HepG2 (cell line): ENCODE data around the gene CHKB. TPM values are rescaled to one million over a fixed set of nuclear protein-coding genes. Genes with fewer than 3 reads are reported as not detected.
A peak's percentile ranks its signal among the peaks of the same experiment; 100 is the strongest.

Source experiments
- FOXC1 ChIP-seq: sonication (generic); formaldehyde crosslinking; IDR thresholded peaks from 2 replicates; pipeline ENCODE4 v1.8.0; 2022; ENCODE audit warnings: mild to moderate bottlenecking, missing genetic modification reagents, borderline replicate concordance
- HOXA9 ChIP-seq: sonication (generic); formaldehyde crosslinking; IDR thresholded peaks from 2 replicates; pipeline ENCODE4 v1.8.1; 2022; ENCODE audit warnings: missing genetic modification reagents, mild to moderate bottlenecking, moderate library complexity, borderline replicate concordance
- KLF6 ChIP-seq: IDR thresholded peaks from 2 replicates; pipeline ENCODE4 v1.8.0; 2016; ENCODE audit warnings: missing biosample characterization, missing genetic modification reagents
- NCOA2 ChIP-seq: sonication (generic); formaldehyde crosslinking; IDR thresholded peaks from 2 replicates; pipeline ENCODE4 v1.8.0; 2022; ENCODE audit warnings: inconsistent platforms
- ZFAT ChIP-seq: sonication (generic); formaldehyde crosslinking; conservative IDR thresholded peaks from 2 replicates; pipeline ENCODE4 v1.8.1; 2023; ENCODE audit warnings: missing genetic modification reagents, inconsistent platforms
- ZMYM3 ChIP-seq: sonication (generic); formaldehyde crosslinking; IDR thresholded peaks from 2 replicates; pipeline ENCODE4 v1.5.1; 2020; ENCODE audit warnings: mild to moderate bottlenecking, missing genetic modification reagents
- ZNF124 ChIP-seq: sonication (generic); formaldehyde crosslinking; IDR thresholded peaks from 2 replicates; pipeline ENCODE4 v1.4.0; 2020; ENCODE audit warnings: missing genetic modification reagents
- ZNF142 ChIP-seq: sonication (generic); formaldehyde crosslinking; IDR thresholded peaks from 2 replicates; pipeline ENCODE4 v1.4.0; 2020; ENCODE audit warnings: missing genetic modification reagents
- ZNF274 ChIP-seq: sonication (generic); formaldehyde crosslinking; IDR thresholded peaks from 2 replicates; pipeline ENCODE4 v1.5.1; 2020; ENCODE audit warnings: mild to moderate bottlenecking, missing genetic modification reagents
- ZNF484 ChIP-seq: sonication (generic); formaldehyde crosslinking; IDR thresholded peaks from 2 replicates; pipeline ENCODE4 v1.5.1; 2020; ENCODE audit warnings: mild to moderate bottlenecking, low read depth, missing genetic modification reagents, borderline replicate concordance
- ZNF546 ChIP-seq: sonication (generic); formaldehyde crosslinking; conservative IDR thresholded peaks from 2 replicates; pipeline ENCODE4 v1.8.1; 2023; ENCODE audit warnings: mild to moderate bottlenecking, missing genetic modification reagents
- ZNF616 ChIP-seq: sonication (generic); formaldehyde crosslinking; IDR thresholded peaks from 2 replicates; pipeline ENCODE4 v1.5.0; 2020; ENCODE audit warnings: low read depth, mild to moderate bottlenecking, missing genetic modification reagents
- ZNF629 ChIP-seq: sonication (generic); formaldehyde crosslinking; conservative IDR thresholded peaks from 2 replicates; pipeline ENCODE4 v1.5.0; 2020; ENCODE audit warnings: missing genetic modification reagents
- ZNF724P ChIP-seq: sonication (generic); formaldehyde crosslinking; IDR thresholded peaks from 2 replicates; pipeline ENCODE4 v1.8.0; 2022; ENCODE audit warnings: missing genetic modification reagents, borderline replicate concordance
- ZNF792 ChIP-seq: IDR thresholded peaks from 2 replicates; pipeline ENCODE4 v1.6.1; 2016
- polyA plus RNA-seq, 8 experiments: library from polyadenylated mRNA; depleted of rRNA in 3 of 8; stranded (reverse) in 7 of 8; unstranded in 1 of 8; fragments of >200 nt; fragmentation: Illumina TruSeq in 4 of 8; extraction: Trizol in 4 of 8; gene quantifications; 2 replicates each; pipeline versions ENCODE4 v1.2.1 to v1.2.3, GENCODE V29; 2011 to 2016; ENCODE audit warnings: low read depth in 4 of 8, missing spikeins in 1 of 8, mixed read lengths in 1 of 8; ENCODE audit not compliant: insufficient read depth in 1 of 8
- total RNA-seq, 5 experiments: library from RNA; depleted of rRNA; stranded (reverse); fragments of >200 nt; fragmentation: Illumina TruSeq; extraction: Trizol; gene quantifications; 2 replicates each; pipeline ENCODE4 v1.2.3, GENCODE V29; 2016; ENCODE audit warnings: low read depth in 1 of 5
- TF ChIP-seq, protein P1 (sequence below): IDR thresholded peaks from 2 replicates; pipeline ENCODE4 v1.6.1; 2012; ENCODE audit warnings: inconsistent platforms
- TF ChIP-seq, protein P2 (sequence below): sonication (generic); formaldehyde crosslinking; IDR thresholded peaks from 2 replicates; pipeline ENCODE4 v1.5.0; 2020; ENCODE audit warnings: missing genetic modification reagents
- TF ChIP-seq, protein P3 (sequence below): IDR thresholded peaks from 2 replicates; pipeline ENCODE4 v1.6.1; 2016; ENCODE audit warnings: missing compliant biosample characterization, missing genetic modification reagents, borderline replicate concordance
- TF ChIP-seq, protein P4 (sequence below): sonication (generic); formaldehyde crosslinking; IDR thresholded peaks from 2 replicates; pipeline ENCODE4 v1.4.0; 2020; ENCODE audit warnings: missing genetic modification reagents, borderline replicate concordance

The CHKB gene
- total and polyA plus RNA-seq, 2 of the 13 experiments (the other 11 are each of a cell fraction or from before 2014, with no cell fraction given): 24.5 to 42.7 TPM

- TF ChIP-seq ZNF616 (CRISPR knock-in tag) (no peak), ZNF124 (0 out of 2 replicates have a peak, but pooled peaks have one; percentile 15), FOXC1 (CRISPR knock-in tag) (peak; percentile 71; the same call in 1 of the 2 replicates), ZNF274 (CRISPR knock-in tag) (no peak), ZNF546 (CRISPR knock-in tag) (no peak), ZNF629 (CRISPR knock-in tag) (no peak), HOXA9 (CRISPR knock-in tag) (no peak), KLF6 (CRISPR knock-in tag) (no peak), ZNF142 (CRISPR knock-in tag) (no peak), ZFAT (no peak), ZNF792 (CRISPR knock-in tag) (no peak), ZMYM3 (CRISPR knock-in tag) (peak; percentile 19; the same call in 1 of the 2 replicates), ZNF724P (CRISPR knock-in tag) (no peak), ZNF484 (CRISPR knock-in tag) (no peak), NCOA2 (no peak; the same call in 1 of the 2 replicates)
- TF ChIP-seq, protein P1, sequence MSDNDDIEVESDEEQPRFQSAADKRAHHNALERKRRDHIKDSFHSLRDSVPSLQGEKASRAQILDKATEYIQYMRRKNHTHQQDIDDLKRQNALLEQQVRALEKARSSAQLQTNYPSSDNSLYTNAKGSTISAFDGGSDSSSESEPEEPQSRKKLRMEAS: peak; percentile 39; the same call in 1 of the 2 replicates
- TF ChIP-seq, protein P2, sequence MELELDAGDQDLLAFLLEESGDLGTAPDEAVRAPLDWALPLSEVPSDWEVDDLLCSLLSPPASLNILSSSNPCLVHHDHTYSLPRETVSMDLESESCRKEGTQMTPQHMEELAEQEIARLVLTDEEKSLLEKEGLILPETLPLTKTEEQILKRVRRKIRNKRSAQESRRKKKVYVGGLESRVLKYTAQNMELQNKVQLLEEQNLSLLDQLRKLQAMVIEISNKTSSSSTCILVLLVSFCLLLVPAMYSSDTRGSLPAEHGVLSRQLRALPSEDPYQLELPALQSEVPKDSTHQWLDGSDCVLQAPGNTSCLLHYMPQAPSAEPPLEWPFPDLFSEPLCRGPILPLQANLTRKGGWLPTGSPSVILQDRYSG (CRISPR knock-in tag): no peak
- TF ChIP-seq, protein P3, sequence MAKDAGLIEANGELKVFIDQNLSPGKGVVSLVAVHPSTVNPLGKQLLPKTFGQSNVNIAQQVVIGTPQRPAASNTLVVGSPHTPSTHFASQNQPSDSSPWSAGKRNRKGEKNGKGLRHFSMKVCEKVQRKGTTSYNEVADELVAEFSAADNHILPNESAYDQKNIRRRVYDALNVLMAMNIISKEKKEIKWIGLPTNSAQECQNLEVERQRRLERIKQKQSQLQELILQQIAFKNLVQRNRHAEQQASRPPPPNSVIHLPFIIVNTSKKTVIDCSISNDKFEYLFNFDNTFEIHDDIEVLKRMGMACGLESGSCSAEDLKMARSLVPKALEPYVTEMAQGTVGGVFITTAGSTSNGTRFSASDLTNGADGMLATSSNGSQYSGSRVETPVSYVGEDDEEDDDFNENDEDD: no peak
- TF ChIP-seq, protein P4, sequence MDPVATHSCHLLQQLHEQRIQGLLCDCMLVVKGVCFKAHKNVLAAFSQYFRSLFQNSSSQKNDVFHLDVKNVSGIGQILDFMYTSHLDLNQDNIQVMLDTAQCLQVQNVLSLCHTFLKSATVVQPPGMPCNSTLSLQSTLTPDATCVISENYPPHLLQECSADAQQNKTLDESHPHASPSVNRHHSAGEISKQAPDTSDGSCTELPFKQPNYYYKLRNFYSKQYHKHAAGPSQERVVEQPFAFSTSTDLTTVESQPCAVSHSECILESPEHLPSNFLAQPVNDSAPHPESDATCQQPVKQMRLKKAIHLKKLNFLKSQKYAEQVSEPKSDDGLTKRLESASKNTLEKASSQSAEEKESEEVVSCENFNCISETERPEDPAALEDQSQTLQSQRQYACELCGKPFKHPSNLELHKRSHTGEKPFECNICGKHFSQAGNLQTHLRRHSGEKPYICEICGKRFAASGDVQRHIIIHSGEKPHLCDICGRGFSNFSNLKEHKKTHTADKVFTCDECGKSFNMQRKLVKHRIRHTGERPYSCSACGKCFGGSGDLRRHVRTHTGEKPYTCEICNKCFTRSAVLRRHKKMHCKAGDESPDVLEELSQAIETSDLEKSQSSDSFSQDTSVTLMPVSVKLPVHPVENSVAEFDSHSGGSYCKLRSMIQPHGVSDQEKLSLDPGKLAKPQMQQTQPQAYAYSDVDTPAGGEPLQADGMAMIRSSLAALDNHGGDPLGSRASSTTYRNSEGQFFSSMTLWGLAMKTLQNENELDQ (CRISPR knock-in tag): no peak
Observed at GRCh38 chr22:50620593-50621355, 38.1 kb upstream of the CHKB start (continued).
